Testis (tissue), 3 donors: ENCODE data around the gene TMCO5A. TPM values are rescaled to one million over a fixed set of nuclear protein-coding genes. Genes with fewer than 3 reads are reported as not detected.

Source experiments
- DNase-seq: peaks from one replicate; pipeline ENCODE4 v3.0.0-alpha.2; 2019
- H3K27ac ChIP-seq, 2 donors: fragments of 200-600 bp; sonication (generic); one replicate each; pipeline ENCODE4 v1.5.1; 2019
- H3K27me3 ChIP-seq: fragments of 200-600 bp; sonication (generic); one replicate; pipeline ENCODE4 v1.5.1; 2019
- H3K36me3 ChIP-seq: fragments of 200-600 bp; sonication (generic); one replicate; pipeline ENCODE4 v1.5.1; 2017; ENCODE audit warnings: low read depth; ENCODE audit errors: missing control alignments
- H3K4me1 ChIP-seq: fragments of 200-600 bp; sonication (generic); one replicate; pipeline ENCODE4 v1.5.1; 2019
- H3K4me3 ChIP-seq, 2 donors: fragments of 200-600 bp; sonication (generic); one replicate each; pipeline ENCODE4 v1.5.1; 2017 to 2019
- H3K9me3 ChIP-seq: fragments of 200-600 bp; sonication (generic); one replicate; pipeline ENCODE4 v1.5.1; 2017
- CTCF ChIP-seq, 3 experiments: fragments of 450-650 bp in 2 of 3; fragments of 200-600 bp in 1 of 3; sonication (generic) in 1 of 3; IDR thresholded peaks; one replicate each; pipeline ENCODE4 v1.5.1; 2016 to 2019; ENCODE audit warnings: antibody characterized with exemption in 3 of 3, mild to moderate bottlenecking in 2 of 3, moderate library complexity in 1 of 3
- POLR2A ChIP-seq: fragments of 450-650 bp; IDR thresholded peaks from one replicate; pipeline ENCODE4 v1.6.1; 2017; ENCODE audit warnings: antibody characterized with exemption, mild to moderate bottlenecking, moderate library complexity
- WGBS, 2 donors: methylation state at CpG; one replicate each; pipeline ENCODE4 v1.1.5; 2018; 5-methylcytosine and 5-hydroxymethylcytosine counted together
- intact Hi-C: fragments of 100-400 bp; cut with DNase I; formaldehyde crosslinking; loops from one replicate; pipeline ENCODE4 v1.15.1; 2023; ENCODE audit warnings: low total_unique reads
- polyA plus RNA-seq: library from polyadenylated mRNA; stranded (reverse); fragments of 350-450 nt; fragmentation: Illumina TruSeq; extraction: RNeasy Lipid Tissue Mini Kit (QIAGEN cat#74804); gene quantifications from one replicate; pipeline ENCODE4 v1.2.3, GENCODE V29; 2014; ENCODE audit warnings: low read depth, low replicate concordance; ENCODE audit not compliant: insufficient read depth
- total RNA-seq, 2 donors: library from RNA; depleted of rRNA; stranded (reverse); fragments of >200 nt; gene quantifications; one replicate each; pipeline ENCODE4 v1.2.3, GENCODE V29; 2016

The TMCO5A gene
- total and polyA plus RNA-seq, 3 donors from 2014 or later, result 39.5 to 129 (median 100) TPM

DNA sequence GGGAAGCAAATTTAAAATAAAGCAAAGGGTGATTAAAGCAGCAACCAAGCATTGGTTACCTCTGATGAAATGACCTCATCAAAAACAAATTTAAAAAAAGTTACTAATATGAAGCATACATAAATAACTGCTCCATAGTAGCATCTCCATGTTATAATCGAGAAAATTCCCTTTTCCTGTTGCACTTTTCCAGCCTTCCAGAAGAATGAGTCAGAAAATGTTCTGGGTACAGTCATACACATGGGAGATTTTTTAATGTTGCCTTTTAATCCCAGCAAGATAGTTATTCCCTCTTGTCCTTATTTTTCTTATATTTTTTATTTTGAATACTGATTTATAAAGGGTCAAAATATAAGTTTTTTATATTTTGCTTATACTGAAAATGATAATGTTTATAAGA lies 2.6 kb upstream of the TMCO5A start:
- intact Hi-C loops, result no loop called here
- 57 to 82% methylated on average over 1 of the region's 1 CpG for WGBS, 2 donors
- Histone ChIP-seq H3K4me3 (no peak overlapping the region), H3K9me3 (no peaks in the 10 kb centered on the region), H3K4me1 (no peaks in the 10 kb centered on the region), H3K36me3 (no peaks in the 10 kb centered on the region), H3K27me3 (no peaks in the 10 kb centered on the region), H3K27ac (no peak overlapping the region)
- TF ChIP-seq CTCF (IDR thresholded peaks at IDR 0.05), result no peak
- TF ChIP-seq POLR2A, result no peak
- no peak for DNase-seq

GRCh38 chr15:37932549-37932948 lies 1.9 kb upstream of the TMCO5A start:
- no peaks in the 10 kb centered on the region for H3K4me1 ChIP-seq
- H3K36me3 ChIP-seq, result no peaks in the 10 kb centered on the region
- no peaks in the 10 kb centered on the region for H3K27me3 ChIP-seq
- H3K4me3 ChIP-seq, result no peak overlapping the region
- WGBS, 2 donors, result 69 to 83% methylated on average over 3 of the region's 3 CpGs
- H3K9me3 ChIP-seq, result no peaks in the 10 kb centered on the region
- H3K27ac ChIP-seq, result no peak overlapping the region
- TF ChIP-seq CTCF (IDR thresholded peaks at IDR 0.05) (no peak), POLR2A (no peak)
- no peak for DNase-seq
- intact Hi-C loops, result no loop called here

DNA sequence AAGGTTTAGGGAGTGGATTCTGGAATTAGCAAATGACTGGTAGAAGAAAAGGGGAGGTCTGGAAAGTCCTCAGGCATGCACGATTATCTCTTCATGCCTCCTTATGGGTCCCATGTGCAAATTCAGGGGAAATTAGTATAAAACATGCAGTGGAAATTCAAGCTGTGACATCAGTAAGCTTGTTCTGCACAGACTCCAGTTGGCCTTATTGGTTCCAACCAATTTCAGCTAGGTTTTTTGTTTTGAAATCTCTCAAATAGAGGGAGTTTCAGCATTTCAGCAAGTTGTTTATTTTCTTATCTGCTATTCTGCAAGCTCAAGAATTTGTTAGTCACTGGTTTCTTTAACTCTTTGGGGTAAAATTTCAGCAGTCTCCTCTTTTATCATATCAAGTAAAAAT lies 774 bp upstream of the TMCO5A start:
- Histone ChIP-seq H3K4me1 (no peaks in the 10 kb centered on the region), H3K27ac (no peak overlapping the region), H3K4me3 (no peak overlapping the region), H3K9me3 (no peaks in the 10 kb centered on the region), H3K36me3 (no peaks in the 10 kb centered on the region), H3K27me3 (no peaks in the 10 kb centered on the region)
- DNase-seq, result no peak
- 17 to 53% methylated on average over 1 of the region's 1 CpG for WGBS, 2 donors
- intact Hi-C loops, result no loop called here
- TF ChIP-seq POLR2A (no peak), CTCF (IDR thresholded peaks at IDR 0.05) (no peak)

- TF ChIP-seq POLR2A (no peak), CTCF (IDR thresholded peaks at IDR 0.05) (no peak)
- Histone ChIP-seq H3K27ac (no peak overlapping the region), H3K4me1 (no peaks in the 10 kb centered on the region), H3K4me3 (no peak overlapping the region), H3K36me3 (no peaks in the 10 kb centered on the region), H3K9me3 (no peaks in the 10 kb centered on the region), H3K27me3 (no peaks in the 10 kb centered on the region)
- intact Hi-C loops, result no loop called here
- 50 to 51% methylated on average over 3 of the region's 3 CpGs for WGBS, 2 donors
- DNase-seq, result no peak
Measured at GRCh38 chr15:37940876-37941275, 6.4 kb downstream of the TMCO5A start.

DNA sequence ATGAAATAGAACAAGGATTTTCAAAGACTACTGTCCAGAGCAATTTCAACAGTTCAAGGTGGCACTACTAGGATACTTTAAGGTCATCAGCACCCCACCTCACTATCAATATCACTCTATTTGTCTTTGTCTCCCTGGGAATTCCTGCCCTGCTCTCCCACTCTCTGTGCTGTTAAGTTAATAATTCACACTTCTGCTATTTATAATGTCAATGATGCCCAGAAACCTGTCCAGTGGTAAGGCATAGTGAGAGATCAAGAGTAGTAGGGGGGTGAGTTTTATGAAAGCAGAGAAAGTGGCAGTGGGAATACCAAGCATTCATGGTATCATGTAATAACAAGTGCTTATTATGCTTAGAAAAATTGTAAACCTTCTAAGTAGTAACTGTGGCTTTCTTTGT lies 7.3 kb downstream of the TMCO5A start:
- TF ChIP-seq POLR2A (no peak), CTCF (IDR thresholded peaks at IDR 0.05) (no peak)
- Histone ChIP-seq H3K4me3 (no peak overlapping the region), H3K36me3 (no peaks in the 10 kb centered on the region), H3K9me3 (no peaks in the 10 kb centered on the region), H3K27ac (no peak overlapping the region), H3K27me3 (no peaks in the 10 kb centered on the region), H3K4me1 (no peaks in the 10 kb centered on the region)
- intact Hi-C loops, result no loop called here
- no peak for DNase-seq
